ENCODE data around the gene POLR2E. TPM values are rescaled to one million over a fixed set of nuclear protein-coding genes. Genes with fewer than 3 reads are reported as not detected.

The POLR2E gene
- total and polyA plus RNA-seq, 2 experiments from 2014 or later, result 257 to 286 TPM

- Histone ChIP-seq H3K4me2 (no peak overlapping the region), H3K4me3 (no peak overlapping the region), H4K20me1 (replicated peaks; ENCODE audit: insufficient read depth) (no peaks in the 10 kb centered on the region), H3K4me1 (ENCODE audit: insufficient read depth) (peaks cover 8% of the 10 kb centered on the region; the same call in 1 of the 2 replicates), H3K9me2 (ENCODE audit: insufficient read depth) (no peaks in the 10 kb centered on the region), H3K27ac (ENCODE audit: low read depth) (no peak overlapping the region; the same call in 1 of the 2 replicates), H3K27me3 (ENCODE audit: insufficient read depth) (peaks cover 14% of the 10 kb centered on the region), H3K36me3 (ENCODE audit: insufficient read depth) (peaks cover 5% of the 10 kb centered on the region; the same call in 1 of the 2 replicates), H3K79me2 (replicated peaks; ENCODE audit: insufficient read depth) (no peaks in the 10 kb centered on the region), H3F3A (replicated peaks; ENCODE audit: low read depth) (peaks cover 18% of the 10 kb centered on the region), H2AFZ (no peak overlapping the region)
- H3K27me3 Mint-ChIP-seq (ENCODE audit: insufficient read depth, low read depth, poor library complexity), result peaks cover 19% of the 10 kb centered on the region
- H3K4me1 Mint-ChIP-seq, result peaks cover 17% of the 10 kb centered on the region
- no peak overlapping the region for H3K27ac Mint-ChIP-seq
- ATAC-seq (no peak), DNase-seq (ENCODE audit: low spot score) (peak; percentile 43)
- H3K9me3 Mint-ChIP-seq, result peaks cover 15% of the 10 kb centered on the region; the same call in 2 of the 3 replicates
- peaks cover 8% of the 10 kb centered on the region; the same call in 2 of the 3 replicates for H3K36me3 Mint-ChIP-seq (ENCODE audit: low read depth)
- TF ChIP-seq CREB1 (CRISPR knock-in tag; IDR thresholded peaks at IDR 0.05; ENCODE audit: low read depth) (no peak), REST (IDR thresholded peaks at IDR 0.05; ENCODE audit: unreplicated experiment) (no peak), CTCF (conservative IDR thresholded peaks at IDR 0.05; ENCODE audit: low read depth in 2 of 2) (no peak), EZH2phosphoT487 (IDR thresholded peaks at IDR 0.05; ENCODE audit: unreplicated experiment) (no peak), ZNF462 (CRISPR knock-in tag; IDR thresholded peaks at IDR 0.05) (no peak), ETS1 (IDR thresholded peaks at IDR 0.05) (no peak)
- H3K4me3 Mint-ChIP-seq, result peak overlapping the region; percentile 41; the same call in 1 of the 3 replicates
Observed at GRCh38 chr19:1063030-1063908, 31.9 kb downstream of the POLR2E start.
